ENCODE results near the gene CA5A. TPM values are rescaled to one million over a fixed set of nuclear protein-coding genes. Genes with fewer than 3 reads are reported as not detected.

CA5A gene
- total and polyA plus RNA-seq, 11 donors = 0.08 to 0.44 (median 0.25) TPM; not detected in 8

GRCh38 chr16:87847467-87847784 lies 88.9 kb downstream of the CA5A start:
- Histone ChIP-seq H3K4me1 (peaks cover 0 to 21% (median 2%) of the 10 kb centered on the region in 12 donors), H3K27ac (no peak overlapping the region), H3K9me3 (no peaks in the 10 kb centered on the region), H3K27me3 (no peaks in the 10 kb centered on the region), H3K4me3 (no peak overlapping the region), H3K36me3 (peaks cover 0 to 18% (median 0%) of the 10 kb centered on the region in 9 donors)
- 69 to 84% (median 78%) methylated on average over 8 of the region's 8 CpGs; no CpG with 5 or more reads in 1 of the 4 donors for WGBS, 4 donors
- TF ChIP-seq CTCF (IDR thresholded peaks at IDR 0.05) (no peak), POLR2A (IDR thresholded peaks at IDR 0.05) (no peak)
- intact Hi-C loops (cut with DNase I) = loop anchor here in 1 of 10 donors (5.0 kb wide), 1 partner anchor 60 kb away; no protein-coding TSS in a partner anchor
- DNase-seq (no peak), ATAC-seq (no peak)

GRCh38 chr16:87846705-87847466 lies 89.4 kb downstream of the CA5A start:
- TF ChIP-seq CTCF (IDR thresholded peaks at IDR 0.05) = no peak
- no peak overlapping the region for H3K27ac ChIP-seq

GRCh38 chr16:87845807-87846619 lies 90.3 kb downstream of the CA5A start:
- DNase-seq (peak in 1 of 5 donors; percentile 55), ATAC-seq (peak; percentile 32 to 57 (median 50))
- H3K27me3 ChIP-seq = no peaks in the 10 kb centered on the region
- no peaks in the 10 kb centered on the region for H3K9me3 ChIP-seq
- intact Hi-C loops (cut with DNase I) = loop anchor here in 1 of 10 donors (5.0 kb wide), 1 partner anchor 61 kb away; no protein-coding TSS in a partner anchor
- TF ChIP-seq POLR2A (IDR thresholded peaks at IDR 0.05) (no peak), CTCF (IDR thresholded peaks at IDR 0.05) (no peak)
- no peak overlapping the region for H3K27ac ChIP-seq
- 62 to 73% (median 64%) methylated on average over 25 to 31 of the region's 31 CpGs for WGBS, 4 donors
- H3K4me3 ChIP-seq = no peak overlapping the region
- peaks cover 0 to 14% (median 0%) of the 10 kb centered on the region in 9 donors for H3K36me3 ChIP-seq
- peaks cover 0 to 21% (median 2%) of the 10 kb centered on the region in 12 donors for H3K4me1 ChIP-seq

More at GRCh38 chr16:87846705-87847466, 89.4 kb downstream of the CA5A start:
- Histone ChIP-seq H3K36me3 (peaks cover 0 to 18% (median 0%) of the 10 kb centered on the region in 9 donors), H3K27me3 (no peaks in the 10 kb centered on the region), H3K4me1 (peaks cover 0 to 21% (median 2%) of the 10 kb centered on the region in 12 donors), H3K4me3 (no peak overlapping the region), H3K9me3 (no peaks in the 10 kb centered on the region)
- 88% methylated on average over 21 to 25 of the region's 25 CpGs for WGBS, 4 donors
- intact Hi-C loops (cut with DNase I) = loop anchor here in 1 of 10 donors (5.0 kb wide), 1 partner anchor 60 kb away; no protein-coding TSS in a partner anchor
- DNase-seq (no peak), ATAC-seq (no peak)

- ATAC-seq = no peak
- TF ChIP-seq CTCF (IDR thresholded peaks at IDR 0.05) = no peak
- no peak for TF ChIP-seq POLR2A (IDR thresholded peaks at IDR 0.05)
- H3K36me3 ChIP-seq = peaks cover 0 to 18% (median 0%) of the 10 kb centered on the region in 9 donors
- no peak for DNase-seq
- H3K4me1 ChIP-seq = peaks cover 0 to 20% (median 1%) of the 10 kb centered on the region in 12 donors
- 91 to 97% (median 94%) methylated on average over 7 to 13 of the region's 13 CpGs for WGBS, 4 donors
- H3K27me3 ChIP-seq = no peaks in the 10 kb centered on the region
- H3K27ac ChIP-seq = no peak overlapping the region
- H3K4me3 ChIP-seq = no peak overlapping the region
- intact Hi-C loops (cut with DNase I) = loop anchor here in 1 of 10 donors (5.0 kb wide), 1 partner anchor 62 kb away; no protein-coding TSS in a partner anchor
- H3K9me3 ChIP-seq = no peaks in the 10 kb centered on the region
Observed at GRCh38 chr16:87845213-87845612, 91.1 kb downstream of the CA5A start.

All from heart left ventricle (tissue), 16 donors.